ENCODE results near the gene RLBP1.

GRCh38 chr15:89161666-89162065 lies 59.7 kb downstream of the RLBP1 start:
- no peak for TF ChIP-seq CTCF (IDR thresholded peaks at IDR 0.05)
- no peak for TF ChIP-seq ZFX (IDR thresholded peaks at IDR 0.05; ENCODE audit: borderline replicate concordance)
